GM12891 (cell line): ENCODE results near the gene UBN1.

Source experiments
- POLR2A ChIP-seq: IDR thresholded peaks from 2 replicates; pipeline ENCODE4 v1.6.1; 2011; ENCODE audit warnings: low read depth, low read length, control low read depth
- POLR2AphosphoS5 ChIP-seq: IDR thresholded peaks from 2 replicates; pipeline ENCODE4 v1.6.1; 2011; ENCODE audit warnings: low read depth, low read length, control low read depth
- SPI1 ChIP-seq: IDR thresholded peaks from 2 replicates; pipeline ENCODE4 v1.6.1; 2011; ENCODE audit warnings: low read depth, low read length, control low read depth
- TAF1 ChIP-seq: IDR thresholded peaks from 2 replicates; pipeline ENCODE4 v1.6.1; 2011; ENCODE audit warnings: low read depth, low read length, control low read depth

DNA sequence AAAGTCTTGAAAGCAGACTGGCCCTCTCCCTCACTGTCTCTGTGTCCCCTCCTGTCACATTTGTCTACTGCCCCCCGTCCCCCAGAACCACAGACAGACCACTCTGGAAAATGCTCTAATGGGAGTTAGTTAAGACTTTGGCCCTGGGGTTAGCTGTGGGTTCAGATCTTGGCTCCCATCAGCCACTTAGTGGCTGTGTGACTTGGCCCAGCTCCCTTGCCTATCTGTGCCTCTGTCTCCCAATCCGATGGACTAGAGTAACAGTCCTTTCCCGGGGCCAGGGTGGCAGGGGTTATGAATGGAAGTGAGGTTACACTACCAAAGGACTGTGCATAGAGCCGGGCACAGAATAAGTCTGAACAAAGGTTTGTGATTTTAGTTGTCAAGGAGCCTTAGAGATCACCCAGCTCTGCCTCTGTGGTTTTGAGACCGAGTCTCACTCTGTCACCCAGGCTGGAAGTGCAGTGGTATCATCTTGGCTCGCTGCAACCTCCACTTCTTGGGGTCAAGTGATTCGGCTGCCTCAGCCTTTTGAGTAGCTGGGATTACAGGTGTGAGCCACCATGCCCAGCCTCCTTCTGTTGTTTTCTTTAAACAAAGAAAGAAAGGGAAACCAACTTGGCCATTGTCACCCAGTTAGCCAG is 66.0 kb downstream of the UBN1 start:
- TF ChIP-seq SPI1, result no peak
- TF ChIP-seq POLR2AphosphoS5, result no peak
- no peak for TF ChIP-seq TAF1
- no peak for TF ChIP-seq POLR2A
